Heart left ventricle (tissue), 13 donors: ENCODE measurements around the gene PPP1R1C.

Experiments used
- CTCF ChIP-seq, 12 donors: fragments of 200-600 bp; sonication (generic) in 4 of 12; IDR thresholded peaks; one replicate each; pipeline versions ENCODE4 v1.5.0 to v1.8.0; 2018 to 2022; ENCODE audit warnings: antibody characterized with exemption in 12 of 12, mild to moderate bottlenecking in 5 of 12
- POLR2A ChIP-seq, 2 donors: fragments of 450-650 bp; IDR thresholded peaks; one replicate each; pipeline ENCODE4 v1.6.1; 2017; ENCODE audit warnings: antibody characterized with exemption in 2 of 2, mild to moderate bottlenecking in 2 of 2, moderate library complexity in 2 of 2
- donor health status: ischemic (EF 13 %, LVEDD 7.1; RV severe dilation, severe dysfunction).
- donor health status: DM: no; HTN: yes; CAD: no.
- donor health status: DM: no; HTN: no; CAD: no.
- donor health status: ischemic (EF 25% LVEDD 6.9; RV normal size, moderate dysfunction).
- donor health status: ischemic (EF 25% LVEDD 5.7; RV mildly dilated, moderate dysfunction).
- donor health status: ischemic (EF 35%, LVEDD 5.7; RV mildly dilated, moderate dysfunction).
- donor health status: nonischemic (EF 11% LVEDD 7.7; RV severe dilation, severe dysfunction).
- donor health status: DM: yes; HTN: yes; CAD: no.
- donor health status: PGD.
- donor health status: ischemic (EF 29% LVEDD 5.4; RV normal size, mild dysfunction).
- donor health status: nonischemic (EF 23%, LVEDD 6.1; RV moderate dilation, normal function).

DNA sequence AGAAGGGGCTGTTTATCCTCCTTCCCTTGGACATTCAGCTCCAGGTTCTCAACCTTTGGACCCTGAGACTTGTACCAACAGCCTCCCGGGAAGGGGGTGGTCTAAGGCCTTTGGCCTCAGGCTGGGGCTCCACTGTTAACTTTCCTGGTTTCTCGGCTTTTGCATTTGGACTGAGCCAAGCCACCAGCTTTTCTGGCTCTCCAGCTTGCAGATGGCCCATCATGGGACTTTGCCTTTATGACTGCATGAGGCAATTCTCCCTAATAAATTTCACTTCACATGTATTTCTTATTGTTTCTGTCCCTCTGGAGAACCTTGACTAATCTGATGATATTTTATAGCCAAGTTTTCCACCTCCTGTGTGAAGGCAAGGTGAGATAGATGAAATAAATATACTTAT lies 180.8 kb downstream of the PPP1R1C start:
- TF ChIP-seq CTCF (IDR thresholded peaks at IDR 0.05) (no peak), POLR2A (IDR thresholded peaks at IDR 0.05) (no peak)
